22Rv1 (cell line): Measurements from ENCODE around the gene RAB3C.

Experiments
- ZFX ChIP-seq: fragments of 450-650 bp; IDR thresholded peaks from 2 replicates; pipeline ENCODE4 v1.6.1; 2017; ENCODE audit warnings: antibody characterized with exemption, borderline replicate concordance
- TF ChIP-seq, protein P1 (sequence below): fragments of 450-650 bp; IDR thresholded peaks from 2 replicates; pipeline ENCODE4 v1.5.1; 2017; ENCODE audit warnings: mild to moderate bottlenecking

DNA sequence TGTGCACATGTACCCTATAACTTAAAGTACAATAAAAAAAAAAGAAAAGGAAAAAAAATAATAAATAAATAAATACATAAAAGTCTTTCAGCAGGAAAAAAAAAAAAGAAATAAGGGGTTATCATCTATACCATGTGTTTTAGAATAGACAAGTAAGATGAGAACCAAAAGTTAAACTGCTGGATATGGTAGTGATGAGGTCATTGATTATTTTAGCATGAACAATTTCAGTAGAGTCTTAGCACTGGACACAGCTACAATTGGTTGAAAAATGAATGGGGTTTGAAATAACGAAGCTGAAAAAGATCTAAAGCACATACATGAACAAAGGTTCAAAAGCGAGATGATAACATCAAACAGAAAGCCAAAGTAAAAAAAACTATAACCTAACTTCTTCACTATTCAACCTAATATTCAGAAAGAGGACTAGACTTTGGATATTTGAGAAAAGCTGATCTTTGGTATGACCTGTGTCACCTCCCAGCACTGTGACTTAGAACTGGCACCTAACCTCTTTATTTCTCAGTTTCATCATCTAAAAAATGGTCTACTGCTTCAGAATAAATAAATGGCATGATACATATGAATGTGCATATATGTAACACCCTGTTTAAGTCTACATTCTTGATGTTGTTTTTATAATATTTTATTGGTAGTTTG is 133.3 kb downstream of the RAB3C start:
- TF ChIP-seq ZFX, result no peak
- TF ChIP-seq, protein P1, sequence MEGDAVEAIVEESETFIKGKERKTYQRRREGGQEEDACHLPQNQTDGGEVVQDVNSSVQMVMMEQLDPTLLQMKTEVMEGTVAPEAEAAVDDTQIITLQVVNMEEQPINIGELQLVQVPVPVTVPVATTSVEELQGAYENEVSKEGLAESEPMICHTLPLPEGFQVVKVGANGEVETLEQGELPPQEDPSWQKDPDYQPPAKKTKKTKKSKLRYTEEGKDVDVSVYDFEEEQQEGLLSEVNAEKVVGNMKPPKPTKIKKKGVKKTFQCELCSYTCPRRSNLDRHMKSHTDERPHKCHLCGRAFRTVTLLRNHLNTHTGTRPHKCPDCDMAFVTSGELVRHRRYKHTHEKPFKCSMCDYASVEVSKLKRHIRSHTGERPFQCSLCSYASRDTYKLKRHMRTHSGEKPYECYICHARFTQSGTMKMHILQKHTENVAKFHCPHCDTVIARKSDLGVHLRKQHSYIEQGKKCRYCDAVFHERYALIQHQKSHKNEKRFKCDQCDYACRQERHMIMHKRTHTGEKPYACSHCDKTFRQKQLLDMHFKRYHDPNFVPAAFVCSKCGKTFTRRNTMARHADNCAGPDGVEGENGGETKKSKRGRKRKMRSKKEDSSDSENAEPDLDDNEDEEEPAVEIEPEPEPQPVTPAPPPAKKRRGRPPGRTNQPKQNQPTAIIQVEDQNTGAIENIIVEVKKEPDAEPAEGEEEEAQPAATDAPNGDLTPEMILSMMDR, result no peak
